Measurements from ENCODE around the gene C13orf46. TPM values are rescaled to one million over a fixed set of nuclear protein-coding genes. Genes with fewer than 3 reads are reported as not detected.

Gene C13orf46
- total and polyA plus RNA-seq, 4 donors = 1.1 to 11.3 (median 6.4) TPM

- no peak for TF ChIP-seq CTCF (IDR thresholded peaks at IDR 0.05; ENCODE audit: control extremely low read depth, extremely low read depth)
- ATAC-seq (ENCODE audit: insufficient read depth, low FRiP score) (no peak), DNase-seq (no peak)
- WGBS, 2 donors = 86 to 93% methylated on average over 1 of the region's 1 CpG
- Histone ChIP-seq H3K27me3 (ENCODE audit: control insufficient read depth in 3 of 3, insufficient read depth in 3 of 3, low read length in 2 of 3) (no peaks in the 10 kb centered on the region), H3K27ac (ENCODE audit: low read depth in 1 of 2, low read length in 1 of 2) (no peak overlapping the region), H3K9me3 (ENCODE audit: control insufficient read depth in 4 of 4, insufficient read depth in 3 of 4, low read length in 3 of 4) (peaks cover 0 to 9% (median 3%) of the 10 kb centered on the region in 4 donors), H3K9ac (ENCODE audit: insufficient read depth in 1 of 2, low read length in 2 of 2) (no peak overlapping the region), H3K36me3 (ENCODE audit: control insufficient read depth in 4 of 4, insufficient read depth in 4 of 4, low read length in 4 of 4) (peaks cover 0 to 5% (median 0%) of the 10 kb centered on the region in 4 donors), H3K4me3 (no peak overlapping the region), H3K4me1 (ENCODE audit: control insufficient read depth in 5 of 5, insufficient read depth in 5 of 5, low read length in 5 of 5) (no peaks in the 10 kb centered on the region)
These were observed 14.7 kb downstream of the C13orf46 start for GRCh38 chr13:113959198-113959597.

DNA sequence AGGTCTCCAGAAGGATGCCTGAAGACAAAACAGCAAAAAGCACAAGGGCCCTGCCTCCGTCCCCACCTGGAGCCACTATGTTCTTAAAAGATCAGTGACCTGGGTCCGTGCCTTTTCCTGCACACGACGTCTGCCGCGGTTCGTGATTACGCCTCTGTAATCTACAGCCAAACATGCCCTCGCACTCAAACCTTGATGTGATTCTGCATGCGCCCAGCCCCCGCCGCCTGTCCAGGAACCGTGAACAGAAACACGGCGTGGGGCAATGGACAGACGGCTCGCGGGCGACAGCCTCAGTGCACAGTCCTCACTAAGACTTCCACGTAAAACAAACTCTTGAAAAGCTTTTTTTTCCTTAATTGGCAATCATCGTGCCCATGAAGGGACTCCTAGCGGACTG lies 15.5 kb downstream of the C13orf46 start:
- WGBS, 2 donors = 94 to 95% methylated on average over 22 of the region's 22 CpGs
- no peak overlapping the region for H3K4me3 ChIP-seq
- no peaks in the 10 kb centered on the region for H3K27me3 ChIP-seq (ENCODE audit: control insufficient read depth in 3 of 3, insufficient read depth in 3 of 3, low read length in 2 of 3)
- peaks cover 0 to 5% (median 0%) of the 10 kb centered on the region in 4 donors for H3K36me3 ChIP-seq (ENCODE audit: control insufficient read depth in 4 of 4, insufficient read depth in 4 of 4, low read length in 4 of 4)
- no peak overlapping the region for H3K9ac ChIP-seq (ENCODE audit: insufficient read depth in 1 of 2, low read length in 2 of 2)
- no peaks in the 10 kb centered on the region for H3K4me1 ChIP-seq (ENCODE audit: control insufficient read depth in 5 of 5, insufficient read depth in 5 of 5, low read length in 5 of 5)
- no peak for TF ChIP-seq CTCF (IDR thresholded peaks at IDR 0.05; ENCODE audit: control extremely low read depth, extremely low read depth)
- H3K27ac ChIP-seq (ENCODE audit: low read depth in 1 of 2, low read length in 1 of 2) = no peak overlapping the region
- DNase-seq (no peak), ATAC-seq (ENCODE audit: insufficient read depth, low FRiP score) (no peak)
- H3K9me3 ChIP-seq (ENCODE audit: control insufficient read depth in 4 of 4, insufficient read depth in 3 of 4, low read length in 3 of 4) = peaks cover 0 to 9% (median 3%) of the 10 kb centered on the region in 4 donors

DNA sequence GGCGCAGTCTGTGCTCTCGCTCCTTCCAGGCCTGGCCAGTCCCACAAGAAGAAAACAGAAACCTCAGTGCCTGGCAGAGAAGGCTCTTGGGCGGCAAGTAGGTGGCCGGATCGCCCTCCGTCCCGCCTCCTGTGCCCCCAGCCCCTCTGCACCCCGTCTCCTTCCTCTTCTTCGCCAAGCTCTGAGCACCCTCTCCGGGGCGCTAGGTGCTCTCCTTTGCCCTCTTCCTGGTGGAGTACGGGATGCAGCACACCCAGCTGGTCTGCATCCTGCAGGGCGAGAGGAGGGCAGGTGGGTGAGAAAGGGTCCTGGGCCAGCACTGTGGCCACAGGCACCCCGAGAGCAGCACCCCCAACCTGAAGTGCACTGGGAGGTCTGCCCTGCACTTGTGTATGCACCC lies 17.3 kb downstream of the C13orf46 start:
- Histone ChIP-seq H3K4me3 (no peak overlapping the region), H3K9ac (ENCODE audit: insufficient read depth in 1 of 2, low read length in 2 of 2) (no peak overlapping the region), H3K27ac (ENCODE audit: low read depth in 1 of 2, low read length in 1 of 2) (no peak overlapping the region), H3K4me1 (ENCODE audit: control insufficient read depth in 5 of 5, insufficient read depth in 5 of 5, low read length in 5 of 5) (no peaks in the 10 kb centered on the region), H3K9me3 (ENCODE audit: control insufficient read depth in 4 of 4, insufficient read depth in 3 of 4, low read length in 3 of 4) (peaks cover 0 to 9% (median 3%) of the 10 kb centered on the region in 4 donors), H3K27me3 (ENCODE audit: control insufficient read depth in 3 of 3, insufficient read depth in 3 of 3, low read length in 2 of 3) (no peaks in the 10 kb centered on the region), H3K36me3 (ENCODE audit: control insufficient read depth in 4 of 4, insufficient read depth in 4 of 4, low read length in 4 of 4) (peaks cover 0 to 5% (median 0%) of the 10 kb centered on the region in 4 donors)
- ATAC-seq (ENCODE audit: insufficient read depth, low FRiP score) = no peak
- WGBS, 2 donors = 93 to 94% methylated on average over 12 to 14 of the region's 14 CpGs
- DNase-seq = no peak
- TF ChIP-seq CTCF (IDR thresholded peaks at IDR 0.05; ENCODE audit: control extremely low read depth, extremely low read depth) = no peak

DNA sequence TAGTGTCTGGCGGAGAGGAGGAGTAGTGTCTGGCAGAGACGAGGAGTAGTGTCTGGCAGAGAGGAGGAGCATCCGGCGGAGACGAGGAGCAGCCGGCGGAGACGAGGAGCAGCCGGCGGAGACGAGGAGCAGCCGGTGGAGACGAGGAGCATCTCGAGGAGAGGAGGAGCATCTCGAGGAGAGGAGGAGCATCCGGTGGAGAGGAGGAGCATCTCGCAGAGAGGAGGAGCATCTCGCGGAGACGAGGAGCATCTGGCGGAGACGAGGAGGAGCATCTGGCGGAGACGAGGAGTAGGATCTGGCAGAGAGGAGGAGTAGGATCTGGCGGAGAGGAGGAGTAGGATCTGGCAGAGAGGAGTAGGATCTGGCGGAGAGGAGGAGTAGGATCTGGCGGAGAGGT lies 18.2 kb downstream of the C13orf46 start:
- no peak overlapping the region for H3K4me3 ChIP-seq
- no peaks in the 10 kb centered on the region for H3K27me3 ChIP-seq (ENCODE audit: control insufficient read depth in 3 of 3, insufficient read depth in 3 of 3, low read length in 2 of 3)
- H3K27ac ChIP-seq (ENCODE audit: low read depth in 1 of 2, low read length in 1 of 2) = no peak overlapping the region
- TF ChIP-seq CTCF (IDR thresholded peaks at IDR 0.05; ENCODE audit: control extremely low read depth, extremely low read depth) = no peak
- no peak for ATAC-seq (ENCODE audit: insufficient read depth, low FRiP score)
- no peak for DNase-seq
- WGBS, 2 donors = 94 to 97% methylated on average over 27 of the region's 27 CpGs
- no peak overlapping the region for H3K9ac ChIP-seq (ENCODE audit: insufficient read depth in 1 of 2, low read length in 2 of 2)
- peaks cover 0 to 4% (median 0%) of the 10 kb centered on the region in 5 donors for H3K4me1 ChIP-seq (ENCODE audit: control insufficient read depth in 5 of 5, insufficient read depth in 5 of 5, low read length in 5 of 5)
- peaks cover 0 to 9% (median 3%) of the 10 kb centered on the region in 4 donors for H3K9me3 ChIP-seq (ENCODE audit: control insufficient read depth in 4 of 4, insufficient read depth in 3 of 4, low read length in 3 of 4)
- peaks cover 0 to 5% (median 0%) of the 10 kb centered on the region in 4 donors for H3K36me3 ChIP-seq (ENCODE audit: control insufficient read depth in 4 of 4, insufficient read depth in 4 of 4, low read length in 4 of 4)

All from lung (tissue), 12 donors.